Epithelial cell of proximal tubule (primary cell): ENCODE measurements around the gene CDON. TPM values are rescaled to one million over a fixed set of nuclear protein-coding genes. Genes with fewer than 3 reads are reported as not detected.
A peak's percentile ranks its signal among the peaks of the same experiment; 100 is the strongest.

ENCODE experiments used
- DNase-seq: peaks from one replicate; pipeline ENCODE4 v3.0.0-alpha.2; 2011; ENCODE audit warnings: low read depth
- H3K4me3 ChIP-seq: 2 replicates; pipeline ENCODE4 v1.5.1; 2011; ENCODE audit warnings: low read depth, mild to moderate bottlenecking, low read length
- total RNA-seq: library from RNA; depleted of rRNA; stranded (reverse); fragments of >200 nt; gene quantifications from 2 replicates; pipeline ENCODE4 v1.2.3, GENCODE V29; 2015
- TF ChIP-seq, protein P1 (sequence below): conservative IDR thresholded peaks from 2 replicates; pipeline ENCODE4 v1.5.1; 2012; ENCODE audit warnings: low read depth, mild to moderate bottlenecking, low read length

The CDON gene
- total RNA-seq, 1 donor from 2014 or later: 4.9 TPM

DNA sequence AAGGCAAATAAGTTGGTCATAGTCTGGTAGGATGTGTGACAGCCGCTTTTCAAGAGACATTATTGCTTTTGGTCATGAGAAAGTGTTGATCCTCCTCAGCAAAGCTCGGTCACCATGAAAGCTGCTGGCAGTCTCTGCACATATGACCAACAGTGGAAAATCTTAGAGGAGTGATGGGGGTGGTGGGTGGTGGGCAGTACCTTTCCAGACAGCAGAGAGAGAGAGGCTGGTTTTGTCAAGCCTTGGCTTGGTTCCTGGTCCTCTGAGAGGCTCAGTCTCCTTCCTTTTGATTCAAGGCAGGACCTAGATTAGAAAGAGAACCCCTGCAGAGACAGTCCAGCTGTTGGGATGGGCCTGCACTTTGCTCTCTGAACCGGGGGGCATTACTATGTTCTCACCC lies 136.9 kb downstream of the CDON start:
- no peak for DNase-seq
- no peak overlapping the region for H3K4me3 ChIP-seq
- TF ChIP-seq, protein P1, sequence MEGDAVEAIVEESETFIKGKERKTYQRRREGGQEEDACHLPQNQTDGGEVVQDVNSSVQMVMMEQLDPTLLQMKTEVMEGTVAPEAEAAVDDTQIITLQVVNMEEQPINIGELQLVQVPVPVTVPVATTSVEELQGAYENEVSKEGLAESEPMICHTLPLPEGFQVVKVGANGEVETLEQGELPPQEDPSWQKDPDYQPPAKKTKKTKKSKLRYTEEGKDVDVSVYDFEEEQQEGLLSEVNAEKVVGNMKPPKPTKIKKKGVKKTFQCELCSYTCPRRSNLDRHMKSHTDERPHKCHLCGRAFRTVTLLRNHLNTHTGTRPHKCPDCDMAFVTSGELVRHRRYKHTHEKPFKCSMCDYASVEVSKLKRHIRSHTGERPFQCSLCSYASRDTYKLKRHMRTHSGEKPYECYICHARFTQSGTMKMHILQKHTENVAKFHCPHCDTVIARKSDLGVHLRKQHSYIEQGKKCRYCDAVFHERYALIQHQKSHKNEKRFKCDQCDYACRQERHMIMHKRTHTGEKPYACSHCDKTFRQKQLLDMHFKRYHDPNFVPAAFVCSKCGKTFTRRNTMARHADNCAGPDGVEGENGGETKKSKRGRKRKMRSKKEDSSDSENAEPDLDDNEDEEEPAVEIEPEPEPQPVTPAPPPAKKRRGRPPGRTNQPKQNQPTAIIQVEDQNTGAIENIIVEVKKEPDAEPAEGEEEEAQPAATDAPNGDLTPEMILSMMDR: no peak

DNA sequence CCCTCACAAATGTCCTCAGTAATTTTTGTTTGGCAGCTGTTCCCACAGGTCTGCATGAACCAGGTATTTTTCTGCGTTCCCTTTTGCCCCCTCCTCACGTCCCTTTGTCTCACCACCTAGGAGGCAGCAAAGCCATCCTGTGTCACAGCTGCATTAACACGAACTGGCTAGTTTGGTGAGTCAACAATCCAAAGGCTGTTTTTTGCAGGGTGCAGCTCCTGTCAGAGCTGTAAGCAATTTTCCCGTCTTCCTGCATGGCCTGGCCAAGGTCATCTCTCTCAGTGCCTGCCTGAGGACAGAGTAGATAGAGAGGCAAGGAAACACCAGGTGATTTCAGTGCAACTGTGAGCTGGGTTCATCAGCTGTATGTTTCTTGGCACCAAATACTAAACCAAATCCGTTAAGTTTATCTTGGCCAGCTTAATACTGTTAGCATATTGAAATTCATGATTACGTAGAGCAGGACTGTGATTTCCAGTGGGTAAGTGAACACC lies 137.4 kb downstream of the CDON start:
- no peak overlapping the region for H3K4me3 ChIP-seq
- DNase-seq: no peak
- TF ChIP-seq, protein P1: no peak

DNA sequence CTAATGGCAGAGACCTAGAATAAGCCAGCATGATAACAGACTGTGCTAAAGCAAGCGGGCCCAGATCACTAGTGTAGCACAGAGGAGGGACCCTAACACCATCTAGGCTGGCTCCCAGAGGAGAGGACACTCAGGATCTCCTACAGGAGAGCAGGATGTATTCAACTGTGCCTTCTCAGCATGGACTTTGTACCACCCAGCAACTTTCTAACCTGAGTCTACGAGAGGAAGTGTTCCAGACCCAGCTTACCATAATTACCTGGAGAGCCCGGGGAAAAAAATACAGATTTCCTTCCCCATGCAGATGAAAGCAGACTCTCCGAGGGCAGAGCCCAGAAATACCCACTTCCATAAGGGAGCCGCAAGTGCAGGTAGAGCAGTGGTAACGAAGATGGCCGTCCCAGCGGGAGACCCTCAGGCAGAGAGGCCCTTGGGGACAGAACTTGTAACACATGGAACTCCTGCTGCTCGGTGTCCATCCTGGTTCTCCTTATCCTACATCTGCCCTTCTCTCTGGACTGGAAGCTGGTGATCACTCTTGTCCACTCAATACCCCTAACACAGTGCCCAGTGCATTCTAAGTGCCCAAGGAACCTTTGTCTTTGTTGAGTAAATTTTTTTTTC lies 138.2 kb downstream of the CDON start:
- H3K4me3 ChIP-seq: no peak overlapping the region
- TF ChIP-seq, protein P1: no peak
- no peak for DNase-seq

DNA sequence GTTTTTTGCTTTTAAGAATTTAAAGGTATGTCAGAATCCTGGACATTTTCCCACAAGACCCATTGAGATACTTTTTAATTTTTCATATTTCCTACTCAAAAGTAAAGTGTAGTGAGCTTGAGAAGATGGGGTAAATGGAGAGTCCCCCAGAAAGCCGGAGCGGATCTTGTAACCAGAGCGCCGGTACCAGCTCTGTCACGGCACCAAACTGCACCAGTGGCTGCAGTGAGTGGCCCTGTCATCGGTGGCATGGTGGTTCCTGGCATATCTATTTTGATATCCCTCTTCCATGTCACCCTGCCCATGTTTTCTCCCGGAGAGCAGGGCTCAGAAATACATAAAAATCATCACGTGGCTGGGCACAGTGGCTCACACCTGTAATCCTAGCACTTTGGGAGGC lies 139.0 kb downstream of the CDON start:
- DNase-seq: no peak

DNA sequence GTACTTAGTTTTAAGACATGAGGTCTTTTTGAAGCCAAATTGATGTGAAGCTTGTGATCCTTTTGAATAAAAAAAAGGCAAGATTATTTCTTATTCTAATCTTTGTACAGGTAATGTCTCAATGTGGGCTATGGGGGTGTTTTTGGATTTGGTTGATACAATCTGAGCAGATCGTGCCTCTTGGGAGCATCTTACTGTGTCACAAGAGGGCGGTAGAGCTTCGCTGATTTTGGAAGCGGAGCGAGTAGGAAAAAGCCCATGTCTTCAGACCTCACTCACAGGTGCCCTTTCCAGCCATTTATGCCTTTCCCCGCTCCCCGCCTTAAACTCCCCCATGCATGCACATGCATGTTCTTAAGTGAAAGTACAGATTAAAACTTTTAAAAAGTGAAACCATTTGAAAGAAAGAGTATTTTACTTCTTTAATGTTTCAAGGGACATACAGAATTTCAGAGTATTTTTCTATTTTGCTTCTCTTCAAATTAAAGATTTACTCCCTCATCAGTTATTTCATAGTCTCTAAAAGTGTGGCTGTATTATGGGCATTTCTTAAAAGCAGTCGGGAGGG lies 139.6 kb downstream of the CDON start:
- TF ChIP-seq, protein P1: peak; percentile 95
- no peak overlapping the region for H3K4me3 ChIP-seq
- peak; percentile 16 for DNase-seq

More for the DNA sequence above, 139.0 kb downstream of the CDON start:
- TF ChIP-seq, protein P1: no peak
- H3K4me3 ChIP-seq: no peak overlapping the region

DNA sequence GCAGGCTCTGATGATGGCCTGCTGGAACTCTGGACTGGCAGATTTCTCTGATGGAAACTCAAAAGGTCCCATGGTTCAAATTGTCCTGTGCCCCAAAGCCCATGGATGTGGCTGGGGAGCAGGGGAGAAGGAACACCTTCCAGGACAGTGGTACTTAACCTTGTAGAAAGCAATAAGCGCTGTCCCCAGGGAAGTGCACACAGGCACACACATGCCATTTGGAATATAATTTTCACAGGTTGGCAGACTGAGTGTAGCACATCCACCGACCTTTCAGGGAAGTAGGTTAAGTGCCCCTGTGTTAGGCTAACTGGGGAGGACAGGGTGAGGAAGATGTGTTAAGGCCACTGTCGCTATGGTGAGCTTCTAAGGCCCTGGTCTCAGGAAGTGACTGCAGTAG lies 140.5 kb downstream of the CDON start:
- TF ChIP-seq, protein P1: no peak
- H3K4me3 ChIP-seq: no peak overlapping the region
- DNase-seq: no peak

DNA sequence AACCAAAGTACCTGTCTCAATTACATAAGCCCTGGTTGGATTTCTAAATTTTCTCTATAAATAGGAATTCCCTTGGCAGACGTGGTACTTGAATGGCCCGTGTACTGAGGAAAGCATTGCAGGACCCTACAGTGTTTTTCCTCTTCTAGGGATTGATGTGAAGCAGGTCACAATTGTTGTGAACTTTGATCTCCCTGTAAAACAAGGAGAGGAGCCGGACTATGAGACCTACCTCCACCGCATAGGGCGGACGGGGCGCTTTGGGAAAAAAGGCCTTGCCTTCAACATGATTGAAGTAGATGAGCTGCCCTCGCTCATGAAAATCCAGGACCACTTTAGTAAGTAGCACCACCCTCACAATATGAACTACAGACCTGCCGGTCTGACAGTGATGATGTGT lies 141.6 kb downstream of the CDON start:
- TF ChIP-seq, protein P1: no peak
- no peak for DNase-seq
- H3K4me3 ChIP-seq: no peak overlapping the region
